ENCODE measurements around the gene PCNX2. TPM values are rescaled to one million over a fixed set of nuclear protein-coding genes. Genes with fewer than 3 reads are reported as not detected.

The PCNX2 gene
- total and polyA plus RNA-seq, 2 donors (not counting 1 experiment from before 2014, with no cell fraction given): 17.6 to 34.7 TPM

DNA sequence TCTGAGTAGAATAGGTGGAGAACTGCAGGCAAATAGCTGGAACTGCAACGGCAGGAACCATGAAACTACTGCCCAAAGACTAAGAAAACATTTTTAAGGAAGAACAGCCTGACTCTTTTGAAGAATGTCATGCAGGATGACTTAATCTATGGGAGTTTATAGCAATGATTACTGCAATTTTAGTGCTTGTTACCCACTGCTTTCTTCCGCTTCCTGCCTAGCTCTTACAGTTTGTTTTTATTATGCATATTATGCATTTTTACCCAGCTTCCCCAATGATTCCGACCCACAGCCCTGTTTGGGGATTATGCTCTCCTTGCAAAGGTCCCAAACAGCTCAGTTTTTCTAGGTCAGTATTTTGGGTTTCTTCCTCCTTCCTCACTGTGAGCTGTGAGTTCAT, 71.2 kb downstream of the PCNX2 start:
- Mint-ChIP-seq H3K27ac (no peak overlapping the region), H3K4me3 (no peak overlapping the region), H3K4me1 (no peaks in the 10 kb centered on the region), H3K27me3 (no peaks in the 10 kb centered on the region), H3K9me3 (ENCODE audit: insufficient read depth) (no peaks in the 10 kb centered on the region)
- ChIA-PET POLR2A (no interaction called here), CTCF (no interaction called here)
- Histone ChIP-seq H3K79me2 (ENCODE audit: control insufficient read depth, insufficient read depth, low read length) (no peaks in the 10 kb centered on the region), H3K27me3 (replicated peaks in 1 of 4; ENCODE audit: control extremely low read depth in 1 of 4, control insufficient read depth in 3 of 4, insufficient read depth in 4 of 4, low read length in 3 of 4) (no peaks in the 10 kb centered on the region), H3K4me3 (ENCODE audit: control extremely low read depth in 1 of 5, extremely low read depth in 1 of 5, insufficient read depth in 1 of 5, low read depth in 2 of 5, low read length in 4 of 5) (no peak overlapping the region), H3K4me2 (replicated peaks; ENCODE audit: low read depth, low read length, poor library complexity, severe bottlenecking) (no peak overlapping the region), H3K36me3 (replicated peaks in 1 of 2; ENCODE audit: control extremely low read depth in 1 of 2, control insufficient read depth in 1 of 2, extremely low read depth in 1 of 2, insufficient read depth in 2 of 2, low read length in 1 of 2) (no peaks in the 10 kb centered on the region), H3K9ac (ENCODE audit: low read length) (no peak overlapping the region), H3K27ac (ENCODE audit: low read length in 2 of 2) (no peak overlapping the region), H4K20me1 (ENCODE audit: control insufficient read depth, insufficient read depth, low read length, poor library complexity, severe bottlenecking) (no peaks in the 10 kb centered on the region), H2AFZ (ENCODE audit: insufficient read depth, low read depth, low read length, poor library complexity, severe bottlenecking) (no peak overlapping the region), H3K4me1 (ENCODE audit: control insufficient read depth in 2 of 2, insufficient read depth in 2 of 2, low read length in 2 of 2) (no peaks in the 10 kb centered on the region), H3K9me3 (ENCODE audit: control extremely low read depth in 1 of 3, control insufficient read depth in 2 of 3, insufficient read depth in 1 of 3, low read length in 2 of 3) (no peaks in the 10 kb centered on the region)
- no peak for ATAC-seq (ENCODE audit: low read depth)
- WGBS (ENCODE audit: insufficient coverage): no CpG with 5 or more reads among the region's 3 CpGs
- no peak for TF ChIP-seq EZH2 (IDR thresholded peaks at IDR 0.05; ENCODE audit: borderline replicate concordance, insufficient read depth, low read depth, low read length, poor library complexity, severe bottlenecking)
- TF ChIP-seq, protein P1, sequence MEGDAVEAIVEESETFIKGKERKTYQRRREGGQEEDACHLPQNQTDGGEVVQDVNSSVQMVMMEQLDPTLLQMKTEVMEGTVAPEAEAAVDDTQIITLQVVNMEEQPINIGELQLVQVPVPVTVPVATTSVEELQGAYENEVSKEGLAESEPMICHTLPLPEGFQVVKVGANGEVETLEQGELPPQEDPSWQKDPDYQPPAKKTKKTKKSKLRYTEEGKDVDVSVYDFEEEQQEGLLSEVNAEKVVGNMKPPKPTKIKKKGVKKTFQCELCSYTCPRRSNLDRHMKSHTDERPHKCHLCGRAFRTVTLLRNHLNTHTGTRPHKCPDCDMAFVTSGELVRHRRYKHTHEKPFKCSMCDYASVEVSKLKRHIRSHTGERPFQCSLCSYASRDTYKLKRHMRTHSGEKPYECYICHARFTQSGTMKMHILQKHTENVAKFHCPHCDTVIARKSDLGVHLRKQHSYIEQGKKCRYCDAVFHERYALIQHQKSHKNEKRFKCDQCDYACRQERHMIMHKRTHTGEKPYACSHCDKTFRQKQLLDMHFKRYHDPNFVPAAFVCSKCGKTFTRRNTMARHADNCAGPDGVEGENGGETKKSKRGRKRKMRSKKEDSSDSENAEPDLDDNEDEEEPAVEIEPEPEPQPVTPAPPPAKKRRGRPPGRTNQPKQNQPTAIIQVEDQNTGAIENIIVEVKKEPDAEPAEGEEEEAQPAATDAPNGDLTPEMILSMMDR (IDR thresholded peaks at IDR 0.05): no peak
- intact Hi-C loops (cut with micrococcal nuclease): no loop called here
- no peak for DNase-seq

- Histone ChIP-seq H3K4me2 (replicated peaks; ENCODE audit: low read depth, low read length, poor library complexity, severe bottlenecking) (no peak overlapping the region), H3K27me3 (replicated peaks in 1 of 4; ENCODE audit: control extremely low read depth in 1 of 4, control insufficient read depth in 3 of 4, insufficient read depth in 4 of 4, low read length in 3 of 4) (no peaks in the 10 kb centered on the region), H3K9ac (ENCODE audit: low read length) (no peak overlapping the region), H3K36me3 (replicated peaks in 1 of 2; ENCODE audit: control extremely low read depth in 1 of 2, control insufficient read depth in 1 of 2, extremely low read depth in 1 of 2, insufficient read depth in 2 of 2, low read length in 1 of 2) (no peaks in the 10 kb centered on the region), H3K79me2 (ENCODE audit: control insufficient read depth, insufficient read depth, low read length) (no peaks in the 10 kb centered on the region), H3K4me3 (ENCODE audit: control extremely low read depth in 1 of 5, extremely low read depth in 1 of 5, insufficient read depth in 1 of 5, low read depth in 2 of 5, low read length in 4 of 5) (no peak overlapping the region), H2AFZ (ENCODE audit: insufficient read depth, low read depth, low read length, poor library complexity, severe bottlenecking) (no peak overlapping the region), H3K9me3 (ENCODE audit: control extremely low read depth in 1 of 3, control insufficient read depth in 2 of 3, insufficient read depth in 1 of 3, low read length in 2 of 3) (no peaks in the 10 kb centered on the region), H3K27ac (ENCODE audit: low read length in 2 of 2) (no peak overlapping the region), H4K20me1 (ENCODE audit: control insufficient read depth, insufficient read depth, low read length, poor library complexity, severe bottlenecking) (no peaks in the 10 kb centered on the region), H3K4me1 (ENCODE audit: control insufficient read depth in 2 of 2, insufficient read depth in 2 of 2, low read length in 2 of 2) (no peaks in the 10 kb centered on the region)
- Mint-ChIP-seq H3K27me3 (no peaks in the 10 kb centered on the region), H3K4me1 (no peaks in the 10 kb centered on the region), H3K4me3 (no peak overlapping the region), H3K27ac (no peak overlapping the region), H3K9me3 (ENCODE audit: insufficient read depth) (no peaks in the 10 kb centered on the region)
- ChIA-PET CTCF (no interaction called here), POLR2A (no interaction called here)
- no peak for ATAC-seq (ENCODE audit: low read depth)
- WGBS (ENCODE audit: insufficient coverage): 100% methylated on average over 1 of the region's 5 CpGs
- intact Hi-C loops (cut with micrococcal nuclease): no loop called here
- TF ChIP-seq EZH2 (IDR thresholded peaks at IDR 0.05; ENCODE audit: borderline replicate concordance, insufficient read depth, low read depth, low read length, poor library complexity, severe bottlenecking): no peak
- TF ChIP-seq, protein P1 (IDR thresholded peaks at IDR 0.05): no peak
- DNase-seq: no peak
Observed at GRCh38 chr1:233217832-233218231, 77.7 kb downstream of the PCNX2 start.

Measured in B cell (primary cell).